ENCODE measurements around the gene PDXP. TPM values are rescaled to one million over a fixed set of nuclear protein-coding genes. Genes with fewer than 3 reads are reported as not detected.

Gene PDXP
- total and polyA plus RNA-seq, 5 donors = 18.6 to 21.7 (median 21.0) TPM

DNA sequence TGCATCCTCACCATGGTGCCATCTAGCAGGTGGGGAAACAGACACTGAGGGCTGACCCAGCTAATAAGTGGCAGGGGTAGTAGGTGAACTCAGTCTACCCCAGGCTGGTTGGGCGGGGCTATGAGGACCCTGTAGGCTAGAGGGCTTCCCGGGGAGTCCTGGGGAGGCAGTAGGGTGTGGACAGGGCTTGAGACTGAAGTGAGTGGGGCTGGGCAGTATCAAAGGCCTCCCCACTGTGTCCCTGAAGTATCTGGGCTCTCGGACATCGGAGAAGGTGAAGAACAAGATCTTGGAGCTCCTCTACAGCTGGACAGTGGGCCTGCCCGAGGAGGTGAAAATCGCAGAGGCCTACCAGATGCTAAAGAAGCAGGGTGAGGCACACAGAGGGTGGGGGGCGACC is 38.5 kb upstream of the PDXP start:
- Histone ChIP-seq H3K9me3 (ENCODE audit: control insufficient read depth, low read length) (no peaks in the 10 kb centered on the region), H3K4me1 (ENCODE audit: control insufficient read depth, insufficient read depth, low read length) (no peaks in the 10 kb centered on the region), H3K27ac (ENCODE audit: low read length) (no peak overlapping the region), H3K27me3 (ENCODE audit: control insufficient read depth, insufficient read depth) (no peaks in the 10 kb centered on the region), H3K4me3 (ENCODE audit: low read length) (no peak overlapping the region)
- DNase-seq (no peak), ATAC-seq (no peak)
- intact Hi-C loops (cut with DNase I) = loop anchor here in 1 of 4 donors (10.0 kb wide), 1 partner anchor 65 kb away; the partner anchor contains the start of gene NOL12
- WGBS = 92% methylated on average over 7 of the region's 7 CpGs

DNA sequence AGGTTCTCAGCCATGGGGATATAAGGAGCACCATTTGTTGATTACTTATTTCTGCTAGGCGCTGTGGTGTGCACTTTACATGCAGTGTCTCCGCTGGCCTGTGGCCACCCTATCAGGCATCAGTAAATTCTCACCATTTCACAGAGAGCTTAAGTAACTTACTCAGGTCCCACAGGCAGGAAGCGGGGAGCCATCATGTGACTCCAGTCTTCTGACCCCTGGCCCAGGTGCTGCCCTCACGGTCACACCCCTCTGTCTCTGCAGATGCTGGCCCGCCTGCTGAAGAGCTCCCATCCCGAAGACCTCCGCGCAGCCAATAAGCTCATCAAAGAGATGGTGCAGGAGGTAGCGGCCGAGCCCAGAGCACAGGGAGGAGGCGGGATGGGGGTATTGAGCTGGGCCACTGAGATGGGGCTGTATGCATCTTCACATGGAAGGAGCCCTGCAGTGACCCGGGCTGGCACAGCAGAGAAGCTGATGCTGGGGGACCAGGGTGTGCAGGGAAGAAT is 37.1 kb upstream of the PDXP start:
- no peak for ATAC-seq
- no peak overlapping the region for H3K27ac ChIP-seq (ENCODE audit: low read length)
- peak in 1 of 3 donors; percentile 22 for DNase-seq
- 91% methylated on average over 12 of the region's 12 CpGs for WGBS
- H3K27me3 ChIP-seq (ENCODE audit: control insufficient read depth, insufficient read depth) = no peaks in the 10 kb centered on the region
- H3K4me3 ChIP-seq (ENCODE audit: low read length) = no peak overlapping the region
- intact Hi-C loops (cut with DNase I) = loop anchor here in 1 of 4 donors (10.0 kb wide), 1 partner anchor 63 kb away; the partner anchor contains the start of gene NOL12
- H3K4me1 ChIP-seq (ENCODE audit: control insufficient read depth, insufficient read depth, low read length) = no peaks in the 10 kb centered on the region
- H3K9me3 ChIP-seq (ENCODE audit: control insufficient read depth, low read length) = no peaks in the 10 kb centered on the region

DNA sequence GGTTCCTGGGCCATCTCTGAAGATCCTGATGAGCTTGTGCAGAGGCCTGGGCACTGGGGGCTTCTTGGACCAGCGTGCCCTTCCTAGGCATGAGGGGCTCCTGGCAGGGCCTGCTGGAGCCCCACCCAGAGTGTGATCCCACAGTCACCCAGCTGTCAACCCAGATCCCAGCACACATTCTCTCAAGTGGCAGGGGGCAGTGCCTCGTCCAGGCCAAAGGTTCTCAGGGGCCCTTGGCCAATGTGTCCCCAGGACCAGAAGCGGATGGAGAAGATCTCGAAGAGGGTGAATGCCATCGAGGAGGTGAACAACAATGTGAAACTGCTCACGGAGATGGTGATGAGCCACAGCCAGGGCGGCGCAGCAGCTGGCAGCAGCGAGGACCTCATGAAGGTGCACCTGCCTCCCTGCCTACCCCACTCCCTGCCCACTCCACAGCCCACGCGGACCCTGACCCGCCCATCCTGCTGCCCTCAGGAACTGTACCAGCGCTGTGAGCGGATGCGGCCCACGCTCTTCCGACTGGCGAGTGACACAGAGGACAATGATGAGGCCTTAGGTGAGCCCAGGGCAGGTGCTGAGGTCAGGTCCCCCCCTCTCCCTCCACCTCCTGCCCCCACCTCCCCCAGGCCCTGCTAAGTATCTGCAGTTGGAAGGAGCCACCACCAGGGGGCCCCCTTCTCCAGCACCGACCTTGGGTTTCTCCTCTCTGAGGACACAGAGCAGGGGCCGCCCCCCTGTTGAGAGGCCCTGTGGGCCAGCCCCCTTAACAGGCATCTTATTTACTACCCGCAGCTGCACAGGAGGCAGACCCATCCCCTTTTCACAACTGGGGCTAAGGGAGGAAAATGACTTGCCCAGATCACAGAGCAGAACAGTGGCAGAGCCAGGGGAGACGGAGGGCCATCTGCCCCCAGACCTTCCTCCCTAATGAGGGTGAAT is 35.2 kb upstream of the PDXP start:
- ATAC-seq (peak; percentile 55 to 58), DNase-seq (peak; percentile 62 to 88 (median 88))
- H3K9me3 ChIP-seq (ENCODE audit: control insufficient read depth, low read length) = no peaks in the 10 kb centered on the region
- 59% methylated on average over 22 of the region's 22 CpGs for WGBS
- H3K27ac ChIP-seq (ENCODE audit: low read length) = no peak overlapping the region
- intact Hi-C loops (cut with DNase I) = loop anchor here in 1 of 4 donors (10.0 kb wide), 1 partner anchor 61 kb away; the partner anchor contains the start of gene NOL12
- no peaks in the 10 kb centered on the region for H3K4me1 ChIP-seq (ENCODE audit: control insufficient read depth, insufficient read depth, low read length)
- no peak overlapping the region for H3K4me3 ChIP-seq (ENCODE audit: low read length)
- no peaks in the 10 kb centered on the region for H3K27me3 ChIP-seq (ENCODE audit: control insufficient read depth, insufficient read depth)

DNA sequence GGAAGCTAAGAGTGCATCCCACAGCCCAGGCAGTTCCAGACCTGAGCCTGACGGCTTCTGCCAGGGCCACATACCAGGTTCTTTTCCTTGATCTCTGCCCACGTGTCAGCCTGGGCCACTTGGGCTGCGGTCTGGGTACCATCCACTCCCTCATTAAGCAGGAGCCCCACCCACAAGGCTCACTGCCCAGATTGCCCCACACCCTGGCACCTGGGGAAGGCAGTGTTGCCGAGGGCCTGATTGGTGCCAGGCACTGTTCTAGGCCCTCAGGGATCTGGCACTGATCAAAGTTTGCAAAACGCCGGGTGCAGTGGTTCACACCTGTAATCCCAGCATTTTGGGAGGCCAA is 34.5 kb upstream of the PDXP start:
- no peaks in the 10 kb centered on the region for H3K4me1 ChIP-seq (ENCODE audit: control insufficient read depth, insufficient read depth, low read length)
- intact Hi-C loops (cut with DNase I) = loop anchor here in 1 of 4 donors (10.0 kb wide), 1 partner anchor 61 kb away; the partner anchor contains the start of gene NOL12
- DNase-seq (peak in 2 of 3 donors; percentile 56 to 60), ATAC-seq (no peak)
- H3K4me3 ChIP-seq (ENCODE audit: low read length) = no peak overlapping the region
- H3K9me3 ChIP-seq (ENCODE audit: control insufficient read depth, low read length) = no peaks in the 10 kb centered on the region
- 79% methylated on average over 6 of the region's 6 CpGs for WGBS
- no peaks in the 10 kb centered on the region for H3K27me3 ChIP-seq (ENCODE audit: control insufficient read depth, insufficient read depth)
- H3K27ac ChIP-seq (ENCODE audit: low read length) = no peak overlapping the region

DNA sequence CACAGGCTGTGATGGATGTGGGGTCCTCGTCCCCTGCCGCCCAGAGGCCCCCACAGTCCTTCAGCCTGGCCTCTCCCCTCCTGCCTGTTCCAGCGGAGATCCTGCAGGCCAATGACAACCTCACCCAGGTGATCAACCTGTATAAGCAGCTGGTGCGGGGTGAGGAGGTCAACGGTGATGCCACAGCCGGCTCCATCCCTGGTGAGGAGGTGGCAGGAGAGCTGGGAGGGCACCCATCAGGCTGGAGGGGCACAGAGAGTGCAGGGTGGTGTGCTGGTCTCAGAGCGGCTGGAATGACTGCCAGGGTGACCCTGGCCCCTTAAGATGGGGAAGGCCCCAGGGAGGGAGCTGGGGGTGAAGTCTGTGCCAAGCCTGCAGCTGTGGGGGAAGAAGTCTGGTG is 33.6 kb upstream of the PDXP start:
- no peak overlapping the region for H3K27ac ChIP-seq (ENCODE audit: low read length)
- intact Hi-C loops (cut with DNase I) = loop anchor here in 1 of 4 donors (10.0 kb wide), 1 partner anchor 60 kb away; the partner anchor contains the start of gene NOL12
- ATAC-seq = no peak
- no peak overlapping the region for H3K4me3 ChIP-seq (ENCODE audit: low read length)
- 93% methylated on average over 7 of the region's 7 CpGs for WGBS
- no peaks in the 10 kb centered on the region for H3K4me1 ChIP-seq (ENCODE audit: control insufficient read depth, insufficient read depth, low read length)
- no peak for DNase-seq
- no peaks in the 10 kb centered on the region for H3K9me3 ChIP-seq (ENCODE audit: control insufficient read depth, low read length)
- no peaks in the 10 kb centered on the region for H3K27me3 ChIP-seq (ENCODE audit: control insufficient read depth, insufficient read depth)

DNA sequence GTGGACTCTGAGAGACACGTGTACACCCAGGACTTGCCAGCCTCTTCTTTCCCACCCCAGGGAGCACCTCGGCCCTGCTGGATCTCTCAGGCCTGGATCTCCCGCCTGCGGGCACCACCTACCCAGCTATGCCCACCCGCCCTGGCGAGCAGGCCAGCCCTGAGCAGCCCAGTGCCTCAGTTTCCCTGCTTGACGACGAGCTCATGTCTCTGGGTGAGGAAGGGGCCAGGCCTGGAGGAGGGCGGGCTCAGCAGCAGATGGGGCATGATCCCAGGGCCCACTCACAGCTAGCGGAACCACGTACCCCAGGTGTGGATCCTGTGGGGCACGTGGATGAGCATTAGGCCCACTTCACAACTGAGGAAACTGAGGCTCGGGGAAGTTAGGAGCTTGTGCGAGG is 32.8 kb upstream of the PDXP start:
- intact Hi-C loops (cut with DNase I) = loop anchor here in 2 of 4 donors (2.0 to 10.0 kb wide), 2 partner anchors 59 to 169 kb away; partner anchors contain the start of gene NOL12 (in 1 of the 2)

DNA sequence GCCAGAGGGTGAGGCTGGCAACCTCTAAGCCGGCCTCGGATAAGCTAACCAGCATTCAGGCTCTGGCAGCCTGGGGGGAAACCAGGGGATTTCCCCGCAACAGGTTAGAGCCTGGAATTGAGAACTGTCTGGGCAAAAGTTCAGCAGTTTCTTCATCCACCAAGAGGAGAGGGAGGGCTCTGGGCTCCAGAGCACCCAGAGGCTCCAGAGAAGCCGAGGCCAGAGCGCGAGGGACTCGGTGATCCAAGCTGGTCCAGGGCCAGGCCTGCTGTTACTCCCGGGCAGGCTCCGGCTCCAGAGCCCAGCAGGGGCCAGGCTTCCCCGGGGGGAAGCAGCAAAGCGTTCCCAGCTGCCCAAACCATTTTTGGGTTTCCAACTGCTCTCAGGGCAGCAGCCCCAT is 32.4 kb upstream of the PDXP start:
- H3K9me3 ChIP-seq (ENCODE audit: control insufficient read depth, low read length) = no peaks in the 10 kb centered on the region
- DNase-seq (peak; percentile 88 to 94 (median 92)), ATAC-seq (peak; percentile 69 to 71)
- 59% methylated on average over 11 of the region's 11 CpGs for WGBS
- no peaks in the 10 kb centered on the region for H3K4me1 ChIP-seq (ENCODE audit: control insufficient read depth, insufficient read depth, low read length)
- no peak overlapping the region for H3K27ac ChIP-seq (ENCODE audit: low read length)
- H3K27me3 ChIP-seq (ENCODE audit: control insufficient read depth, insufficient read depth) = no peaks in the 10 kb centered on the region
- no peak overlapping the region for H3K4me3 ChIP-seq (ENCODE audit: low read length)
- intact Hi-C loops (cut with DNase I) = loop anchor here in 2 of 4 donors (2.0 to 10.0 kb wide), 2 partner anchors 59 to 169 kb away; partner anchors contain the start of gene NOL12 (in 1 of the 2)

More for the DNA sequence above, 32.8 kb upstream of the PDXP start:
- no peaks in the 10 kb centered on the region for H3K4me1 ChIP-seq (ENCODE audit: control insufficient read depth, insufficient read depth, low read length)
- no peak overlapping the region for H3K4me3 ChIP-seq (ENCODE audit: low read length)
- no peak for ATAC-seq
- no peak for DNase-seq
- H3K27ac ChIP-seq (ENCODE audit: low read length) = no peak overlapping the region
- no peaks in the 10 kb centered on the region for H3K9me3 ChIP-seq (ENCODE audit: control insufficient read depth, low read length)
- H3K27me3 ChIP-seq (ENCODE audit: control insufficient read depth, insufficient read depth) = no peaks in the 10 kb centered on the region
- 87% methylated on average over 14 of the region's 14 CpGs for WGBS

DNA sequence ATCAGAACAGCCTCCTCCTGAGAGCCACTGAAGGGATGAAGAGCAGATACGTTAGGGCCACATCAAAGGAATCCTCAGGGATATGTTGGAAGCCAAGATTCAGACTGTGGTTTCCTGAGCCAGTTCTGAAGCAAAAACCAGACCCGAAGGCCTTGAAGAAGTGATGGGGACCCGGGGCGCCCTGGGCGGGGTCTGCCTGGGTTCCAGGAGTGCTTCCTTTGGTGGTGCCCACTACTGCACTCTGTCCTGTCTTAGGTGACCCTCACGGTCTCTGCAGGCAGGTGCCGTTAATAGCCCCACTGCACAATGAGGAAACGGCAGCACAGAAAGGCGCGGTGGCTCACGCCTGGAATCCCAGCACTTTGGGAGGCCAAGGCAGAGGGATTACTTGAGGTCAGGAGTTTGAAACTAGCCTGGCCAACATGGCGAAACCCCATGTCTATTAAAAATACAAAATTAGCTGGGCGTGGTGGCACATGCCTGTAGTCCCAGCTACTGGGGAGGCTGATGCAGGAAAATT is 31.9 kb upstream of the PDXP start:
- H3K27me3 ChIP-seq (ENCODE audit: control insufficient read depth, insufficient read depth) = no peaks in the 10 kb centered on the region
- no peak overlapping the region for H3K27ac ChIP-seq (ENCODE audit: low read length)
- no peak for ATAC-seq
- no peak overlapping the region for H3K4me3 ChIP-seq (ENCODE audit: low read length)
- no peaks in the 10 kb centered on the region for H3K9me3 ChIP-seq (ENCODE audit: control insufficient read depth, low read length)
- DNase-seq = no peak
- intact Hi-C loops (cut with DNase I) = loop anchor here in 2 of 4 donors (2.0 to 10.0 kb wide), 2 partner anchors 58 to 168 kb away; partner anchors contain the start of gene NOL12 (in 1 of the 2)
- 70% methylated on average over 13 of the region's 13 CpGs for WGBS
- no peaks in the 10 kb centered on the region for H3K4me1 ChIP-seq (ENCODE audit: control insufficient read depth, insufficient read depth, low read length)

DNA sequence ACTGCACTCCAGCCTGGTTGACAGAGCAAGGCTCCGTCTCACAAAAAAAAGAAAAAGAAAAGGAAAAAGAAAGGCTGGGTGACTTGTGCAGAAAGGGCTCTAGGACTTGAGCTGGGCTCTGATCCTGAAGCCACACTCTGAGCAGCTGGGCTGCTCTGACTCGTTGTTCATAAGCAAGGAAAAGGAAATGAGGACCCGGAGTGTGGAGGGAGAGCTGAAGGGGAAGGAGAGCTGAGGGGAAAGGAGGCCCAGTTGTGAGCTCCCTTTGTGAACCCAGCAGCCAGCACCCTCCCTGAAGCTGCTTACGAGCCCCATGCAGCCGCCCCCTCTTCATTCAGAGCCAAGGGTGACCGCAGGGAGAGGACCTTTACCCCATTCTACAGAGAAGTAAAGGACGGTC is 31.4 kb upstream of the PDXP start:
- no peak overlapping the region for H3K27ac ChIP-seq (ENCODE audit: low read length)
- no peak for ATAC-seq
- WGBS = 50% methylated on average over 7 of the region's 7 CpGs
- intact Hi-C loops (cut with DNase I) = loop anchor here in 2 of 4 donors (2.0 to 10.0 kb wide), 2 partner anchors 58 to 168 kb away; partner anchors contain the start of gene NOL12 (in 1 of the 2)
- no peaks in the 10 kb centered on the region for H3K27me3 ChIP-seq (ENCODE audit: control insufficient read depth, insufficient read depth)
- DNase-seq = no peak
- H3K4me3 ChIP-seq (ENCODE audit: low read length) = no peak overlapping the region
- no peaks in the 10 kb centered on the region for H3K4me1 ChIP-seq (ENCODE audit: control insufficient read depth, insufficient read depth, low read length)
- H3K9me3 ChIP-seq (ENCODE audit: control insufficient read depth, low read length) = no peaks in the 10 kb centered on the region

DNA sequence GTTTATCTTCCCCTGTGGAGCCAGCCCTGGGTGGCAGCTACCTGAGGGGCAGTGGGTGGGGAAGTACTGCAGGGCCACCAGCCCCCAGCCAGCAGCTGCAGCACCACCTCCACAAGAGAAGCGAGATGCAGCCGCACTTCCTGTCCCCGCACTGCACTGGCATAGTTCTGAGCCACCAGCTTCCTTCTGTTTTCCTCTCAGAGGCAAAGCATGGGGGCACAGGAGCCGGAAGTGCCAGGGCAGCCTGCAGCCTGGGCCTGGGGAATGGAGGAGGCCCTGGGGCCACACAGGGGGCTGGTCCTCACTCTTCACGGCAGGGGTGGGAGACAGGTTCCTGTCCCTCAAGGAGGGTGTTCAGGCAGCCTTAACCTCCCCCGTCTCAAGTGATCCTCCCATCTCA is 31.0 kb upstream of the PDXP start:
- intact Hi-C loops (cut with DNase I) = loop anchor here in 2 of 4 donors (2.0 to 10.0 kb wide), 2 partner anchors 57 to 167 kb away; partner anchors contain the start of gene NOL12 (in 1 of the 2)
- H3K27me3 ChIP-seq (ENCODE audit: control insufficient read depth, insufficient read depth) = no peaks in the 10 kb centered on the region
- WGBS = 69% methylated on average over 6 of the region's 6 CpGs
- no peak for DNase-seq
- H3K9me3 ChIP-seq (ENCODE audit: control insufficient read depth, low read length) = no peaks in the 10 kb centered on the region
- H3K4me1 ChIP-seq (ENCODE audit: control insufficient read depth, insufficient read depth, low read length) = no peaks in the 10 kb centered on the region
- no peak for ATAC-seq
- no peak overlapping the region for H3K4me3 ChIP-seq (ENCODE audit: low read length)
- H3K27ac ChIP-seq (ENCODE audit: low read length) = no peak overlapping the region
